GM18508 (cell line): ENCODE data around the gene EHHADH.

Experiments used
- ATAC-seq: cut with Tn5 transposase; IDR thresholded peaks from one replicate; pipeline ENCODE4 v1.9.1; 2021; ENCODE audit warnings: moderate number of reproducible peaks; ENCODE audit not compliant: insufficient read depth, unreplicated experiment

EHHADH gene

GRCh38 chr3:185151101-185151963, 102.5 kb downstream of the EHHADH start:
- no peak for ATAC-seq

- ATAC-seq: no peak
These were observed 103.3 kb downstream of the EHHADH start for GRCh38 chr3:185150561-185150960.

DNA sequence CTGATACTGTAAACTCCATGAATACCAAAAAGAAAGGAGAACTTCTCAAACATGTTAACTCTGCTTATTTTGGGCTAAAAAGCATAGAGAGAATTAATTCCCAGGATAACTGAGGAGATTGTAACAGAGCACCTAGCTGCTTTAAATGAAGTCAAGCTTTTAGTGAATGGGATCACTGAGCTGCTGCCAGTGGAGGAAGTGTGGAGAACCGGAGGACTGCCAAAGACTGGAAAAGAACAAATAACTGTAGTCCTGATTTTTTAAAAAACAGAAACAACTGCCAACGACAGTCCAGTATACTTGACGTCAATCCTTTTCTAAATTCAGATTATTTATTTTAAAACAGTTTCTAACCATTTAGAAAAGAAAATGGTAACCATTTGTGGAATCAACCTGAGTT, 104.3 kb downstream of the EHHADH start:
- no peak for ATAC-seq

DNA sequence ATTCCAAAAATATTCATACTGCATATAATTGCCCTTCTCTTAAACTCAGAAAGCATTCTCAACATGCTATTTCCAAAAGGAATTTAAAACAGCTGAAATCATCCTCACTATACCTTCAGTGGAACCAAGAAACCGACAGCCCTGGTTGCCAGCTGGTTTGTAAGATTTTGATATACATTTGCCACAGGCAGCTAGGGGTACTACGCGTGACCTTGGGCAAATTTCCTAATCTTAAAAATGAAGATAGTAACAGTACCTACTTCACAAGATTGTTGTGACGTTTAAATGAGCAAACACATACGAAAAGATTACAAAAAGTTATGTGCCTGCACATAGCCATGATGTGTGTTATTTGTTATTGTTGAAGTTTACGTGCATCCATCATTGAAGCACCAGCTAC, 108.3 kb downstream of the EHHADH start:
- ATAC-seq: no peak

- ATAC-seq: no peak
These were observed 109.1 kb downstream of the EHHADH start for GRCh38 chr3:185144784-185145183.
